NCI-H187 treated with DMSO at 0.1 percent for 48 hours (cell line): ENCODE measurements around the gene DSCAML1.

Experiments used
- DNase-seq: peaks from one replicate; lab custom pipeline; 2025; lab: John Stamatoyannopoulos, UW

The DSCAML1 gene

DNA sequence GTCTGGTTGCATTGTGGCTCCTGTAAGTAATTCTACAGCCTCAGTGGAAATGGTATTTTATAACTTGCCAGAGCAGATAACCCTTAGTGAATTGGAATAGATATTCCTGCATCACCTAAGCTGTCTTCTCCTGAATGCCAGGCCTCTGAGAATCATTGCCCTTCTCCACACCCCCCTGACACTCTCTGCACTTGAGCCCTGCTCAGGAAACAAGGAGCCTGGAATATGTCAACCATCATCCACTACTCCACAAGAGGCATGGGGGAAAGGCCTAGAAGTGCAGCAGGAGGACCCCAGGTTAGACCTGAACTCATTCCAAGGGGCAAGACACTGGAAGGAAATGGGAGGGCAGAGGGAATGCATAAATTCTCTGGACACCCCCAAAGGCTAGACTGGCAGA lies 72.4 kb downstream of the DSCAML1 start:
- no peak for DNase-seq

DNA sequence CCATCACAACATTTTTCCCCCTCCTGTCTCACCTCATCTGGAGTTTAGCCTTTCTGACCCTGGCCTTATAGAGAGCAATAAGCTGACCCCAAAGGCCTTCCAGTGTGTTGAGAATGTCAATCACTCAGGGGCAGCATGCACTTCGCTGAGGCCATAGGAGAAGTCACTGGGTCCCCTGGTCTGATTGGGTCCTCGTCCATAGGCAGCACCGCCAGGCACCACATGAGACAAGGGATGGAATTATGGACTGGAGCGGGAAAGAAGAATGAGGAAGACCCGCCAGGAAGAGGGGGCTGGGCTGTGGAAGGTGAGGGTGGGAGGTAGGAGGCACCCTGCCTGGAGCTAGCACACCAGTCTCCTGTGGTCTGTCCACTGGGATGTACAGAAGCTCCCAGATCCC lies 72.9 kb downstream of the DSCAML1 start:
- DNase-seq: no peak

DNA sequence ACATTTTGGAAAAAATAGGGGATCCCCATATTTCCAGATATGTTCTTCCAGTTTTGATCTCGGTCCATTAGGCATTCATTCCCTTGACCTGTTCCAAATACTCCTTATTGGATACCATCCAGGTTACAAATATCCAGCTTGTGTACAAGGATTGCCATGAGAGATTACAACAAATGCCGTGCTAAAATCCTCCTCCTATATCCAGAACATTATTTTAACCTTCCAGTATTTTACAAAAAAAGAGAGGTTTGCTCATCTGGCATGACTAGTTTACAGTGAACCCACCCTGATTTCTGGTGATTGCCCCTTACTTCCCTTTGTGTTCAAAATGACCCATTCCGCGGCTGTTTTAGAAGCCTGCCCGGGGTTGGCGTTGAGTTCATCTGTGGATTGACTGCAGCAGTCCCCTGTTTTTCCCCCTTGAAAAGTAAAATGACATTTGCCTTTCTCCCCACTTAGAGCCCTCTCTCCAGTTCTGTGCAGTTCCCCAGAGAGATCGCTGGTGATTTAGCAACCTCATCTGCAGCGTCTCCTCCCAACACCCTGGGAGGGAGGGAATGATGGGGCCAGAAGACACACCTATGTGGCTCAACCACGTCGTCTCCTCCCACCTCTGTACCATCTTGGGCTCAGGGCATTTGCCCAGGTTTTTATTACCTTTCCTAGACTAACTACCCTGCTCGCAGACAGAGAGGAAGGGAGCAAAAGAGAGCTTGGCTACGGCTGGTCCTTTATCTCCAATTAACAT lies 73.6 kb downstream of the DSCAML1 start:
- no peak for DNase-seq

DNA sequence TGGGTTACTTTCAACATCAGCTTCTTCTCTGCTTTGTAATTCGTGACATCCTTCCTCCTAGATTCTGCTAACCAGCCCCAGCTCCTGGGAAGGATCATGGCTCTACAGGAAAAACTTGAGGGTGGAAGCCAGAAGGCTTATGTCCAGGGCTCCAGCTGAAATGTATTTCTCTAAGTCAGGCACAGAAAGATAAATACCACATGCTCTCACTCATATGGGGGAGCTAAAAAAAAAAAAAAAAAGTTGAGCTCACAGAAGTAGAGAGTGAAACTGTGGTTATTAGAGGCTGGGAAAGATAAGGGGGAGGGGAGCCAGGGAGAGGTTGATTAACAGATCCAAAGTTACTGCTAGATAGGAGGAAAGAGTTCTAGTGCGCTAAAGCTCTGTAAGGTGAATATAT lies 74.9 kb downstream of the DSCAML1 start:
- no peak for DNase-seq

DNA sequence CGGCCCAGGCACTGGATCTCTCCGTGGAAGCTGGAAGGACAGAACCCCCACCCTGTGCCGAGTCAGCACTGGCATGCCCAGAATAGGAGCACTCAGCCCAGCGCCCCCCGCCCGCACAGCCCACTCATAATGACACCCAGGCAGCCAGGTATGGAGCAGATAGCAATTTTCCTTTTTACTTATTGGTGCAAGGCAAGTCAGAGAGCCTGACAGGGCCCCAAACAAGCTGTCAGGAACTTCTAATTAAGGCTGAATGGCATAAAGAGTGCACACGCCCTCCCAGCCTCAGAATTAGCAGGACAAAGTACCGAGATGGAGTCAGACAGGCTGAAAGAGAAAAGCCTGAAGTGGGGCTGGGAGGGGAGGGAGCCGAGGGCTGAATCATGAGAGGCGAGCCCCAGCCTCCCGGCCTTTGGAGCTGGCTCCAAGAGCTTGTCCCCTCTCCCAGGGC lies 76.9 kb downstream of the DSCAML1 start:
- no peak for DNase-seq

DNA sequence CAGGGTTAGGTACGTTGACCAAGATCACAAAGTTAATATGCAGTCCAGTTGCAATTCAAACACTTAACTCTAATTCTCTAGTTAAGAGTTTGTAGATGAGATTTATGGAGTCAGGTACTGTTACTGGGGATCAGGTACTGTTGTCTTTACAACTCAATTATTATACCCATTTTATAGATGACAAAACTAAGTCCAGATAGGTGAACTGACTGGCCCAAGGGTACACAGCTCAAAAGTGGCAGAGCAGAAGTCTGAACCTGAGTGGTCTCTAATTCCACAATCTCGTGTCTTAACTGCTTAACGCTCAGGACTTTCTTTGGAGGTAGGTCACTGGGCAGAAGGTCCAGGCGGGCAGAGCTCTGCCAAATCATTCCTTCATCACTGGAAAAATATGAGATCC lies 77.5 kb downstream of the DSCAML1 start:
- DNase-seq: no peak

DNA sequence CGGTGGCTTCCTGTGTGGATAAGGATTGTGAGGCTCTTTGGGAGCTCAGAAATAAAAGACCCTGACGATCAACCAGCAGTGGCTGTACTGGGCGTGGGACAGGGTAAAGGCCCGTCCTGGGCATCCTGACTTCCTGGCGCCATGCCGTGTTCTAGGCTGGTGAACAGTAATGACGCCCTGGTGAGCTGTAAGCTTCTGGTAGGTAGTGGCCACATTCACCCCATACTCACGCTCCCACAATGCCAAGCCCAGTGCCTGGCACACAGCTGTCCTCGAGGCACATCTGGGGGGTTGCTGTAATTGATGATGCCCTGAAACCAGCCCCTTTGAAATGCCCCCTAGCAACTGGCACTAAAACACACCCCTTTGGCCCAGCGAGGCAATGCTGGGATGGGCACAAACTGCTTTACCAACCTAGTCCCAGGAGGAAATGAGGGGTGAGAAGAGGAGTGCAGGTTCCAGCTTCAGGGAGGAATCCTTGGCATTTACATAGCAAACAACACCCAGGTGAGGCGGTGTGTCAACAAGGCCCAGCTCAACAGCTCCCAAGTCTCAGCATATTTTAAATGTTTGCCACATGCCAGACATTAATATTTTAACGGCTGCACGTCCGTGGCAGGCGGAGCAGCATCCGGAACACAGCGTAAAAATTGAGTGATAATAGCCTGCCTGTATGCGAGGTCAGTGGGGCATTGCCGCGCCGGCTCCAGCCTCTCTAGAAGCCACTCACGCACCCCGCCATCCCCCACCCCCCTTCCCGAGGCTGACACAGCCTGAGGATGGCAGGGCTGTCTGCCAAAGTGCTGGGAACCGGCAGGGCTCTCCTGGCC lies 79.3 kb downstream of the DSCAML1 start:
- no peak for DNase-seq

DNA sequence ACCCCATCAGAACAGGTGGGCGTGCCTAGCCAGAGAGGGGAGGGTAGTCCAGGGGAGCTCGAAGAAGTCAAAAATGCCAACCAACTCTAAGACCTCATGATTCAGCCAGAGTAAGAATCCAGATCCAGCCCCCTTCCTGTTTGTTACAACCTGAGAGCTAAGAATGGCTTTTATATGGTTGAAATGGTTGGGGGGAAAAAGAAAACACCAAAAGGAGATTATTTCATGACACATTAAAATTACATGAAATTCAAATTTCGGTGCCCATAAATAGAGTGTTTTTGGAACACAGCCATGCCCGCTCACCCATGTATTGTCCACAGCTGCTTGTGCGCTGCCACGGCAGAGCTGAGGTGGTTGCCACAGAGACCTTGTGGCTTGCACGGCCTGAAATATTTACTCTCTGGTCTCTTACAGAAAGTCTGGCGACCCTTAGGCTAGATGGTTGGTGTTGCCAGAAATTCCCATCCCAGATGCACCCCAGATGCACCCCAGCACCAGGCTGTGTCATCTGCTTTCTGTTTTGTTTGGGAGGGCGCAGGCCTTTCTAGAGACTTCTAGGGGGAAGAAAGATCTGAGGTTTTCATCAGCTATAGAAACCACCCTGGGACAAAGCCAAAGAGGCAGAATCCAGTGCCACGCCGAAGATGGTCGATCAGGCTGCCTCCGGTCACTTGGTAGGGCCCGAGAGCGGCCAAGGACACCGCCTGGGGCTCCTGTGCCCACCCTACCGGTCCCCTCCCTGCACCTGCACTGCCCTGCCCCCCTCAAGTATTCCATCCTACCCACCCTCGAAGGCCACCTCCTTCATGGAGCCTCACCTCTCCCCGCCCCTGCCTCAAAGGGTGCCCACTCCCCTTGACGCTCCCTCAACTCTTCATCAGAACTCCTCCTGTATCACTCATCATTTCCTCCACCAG lies 80.2 kb downstream of the DSCAML1 start:
- no peak for DNase-seq

DNA sequence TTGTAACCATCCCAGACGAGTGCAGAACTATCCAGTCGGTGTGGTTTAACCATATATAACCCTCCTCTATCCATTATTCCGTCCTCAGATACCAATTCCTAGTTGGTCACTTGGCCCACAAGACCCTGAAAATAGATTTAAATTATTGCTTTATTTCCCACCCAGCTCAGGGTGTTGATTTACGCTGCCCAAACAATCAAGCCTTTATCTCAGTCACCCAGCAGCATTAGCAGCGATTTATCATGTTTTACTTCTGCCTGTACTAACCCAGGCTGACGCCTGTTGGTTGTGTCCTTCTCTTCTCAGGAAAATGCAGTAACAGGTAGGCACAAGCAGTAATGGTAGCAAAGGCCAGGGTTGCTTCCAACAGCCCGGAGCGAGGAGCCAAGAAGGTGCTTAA lies 81.2 kb downstream of the DSCAML1 start:
- DNase-seq: no peak

DNA sequence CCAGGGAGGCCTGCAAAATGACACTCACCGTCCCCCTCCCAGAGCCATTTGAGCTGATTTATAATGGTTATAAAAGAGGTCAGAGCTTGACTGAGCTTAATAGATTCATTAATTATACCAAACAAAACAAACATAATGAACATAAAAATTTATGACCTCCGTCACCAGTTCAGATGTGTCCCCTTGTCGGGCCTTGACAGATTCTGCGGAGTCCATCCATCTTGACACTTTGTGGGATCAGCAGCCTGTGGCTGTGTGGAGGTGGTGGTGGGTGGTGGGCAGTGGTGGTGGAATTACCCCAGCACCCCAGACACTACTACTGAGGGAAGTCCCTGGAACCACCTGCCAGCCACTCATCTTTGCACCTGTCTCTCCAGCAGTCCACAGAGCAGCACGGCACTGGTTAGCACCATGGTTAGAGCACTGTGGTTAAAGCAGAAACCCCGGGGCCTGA lies 83.5 kb downstream of the DSCAML1 start:
- DNase-seq: no peak

DNA sequence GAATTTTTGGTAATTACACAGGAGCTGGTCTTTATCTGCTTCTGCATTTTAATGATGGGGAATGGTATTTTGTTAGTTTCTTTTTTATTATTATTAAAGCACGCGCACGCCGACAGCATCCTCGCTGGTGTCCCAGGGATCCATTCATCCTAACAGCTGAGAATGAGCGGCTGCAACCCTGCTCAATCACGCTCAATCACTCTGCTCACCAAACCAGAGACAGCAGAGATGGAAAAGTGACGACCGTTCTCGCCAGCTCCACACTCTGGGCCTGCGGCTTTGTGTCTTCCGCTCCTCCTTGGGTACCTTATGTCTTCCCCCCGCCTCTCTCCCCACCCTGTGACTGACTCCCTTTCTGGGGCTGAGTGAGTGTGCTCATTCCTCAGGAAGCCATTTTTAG lies 84.5 kb downstream of the DSCAML1 start:
- no peak for DNase-seq

DNA sequence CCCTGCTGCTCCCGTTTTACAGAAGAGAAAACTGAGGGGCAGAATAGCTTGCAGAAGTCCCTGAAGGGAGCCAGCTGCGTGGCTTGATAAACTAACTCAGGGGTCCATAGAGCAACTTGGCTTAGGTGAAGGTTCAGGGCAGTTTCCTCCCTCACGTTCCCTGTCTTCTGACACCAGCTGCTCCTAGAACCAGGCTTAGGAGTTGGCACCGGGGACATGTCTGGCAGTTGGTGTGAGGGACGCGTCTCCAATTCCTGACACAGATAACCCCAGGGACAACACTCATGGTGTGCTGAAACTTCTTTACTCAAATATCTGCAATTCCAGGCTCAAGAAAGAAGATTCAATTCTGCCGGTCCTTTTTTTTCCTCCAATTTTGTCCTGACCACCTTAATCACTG lies 85.7 kb downstream of the DSCAML1 start:
- DNase-seq: no peak

DNA sequence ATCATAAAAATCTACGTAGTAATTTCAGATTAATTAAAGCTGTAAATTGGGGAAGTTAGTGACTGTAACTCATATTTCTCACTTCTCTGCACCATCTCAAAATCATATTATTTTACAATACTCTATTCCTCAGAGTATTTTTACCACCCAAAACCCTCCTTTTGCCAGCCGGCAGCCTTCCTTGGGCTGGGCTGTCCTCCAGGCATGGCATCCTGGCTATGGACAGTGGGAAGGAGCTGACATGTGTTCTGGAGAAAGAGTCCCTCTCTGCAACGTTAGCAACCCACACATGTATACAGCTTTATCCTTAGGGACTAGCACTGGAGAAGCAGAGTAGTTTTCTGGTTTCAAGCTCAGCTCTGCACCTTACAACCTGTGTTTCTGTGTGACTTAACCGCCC lies 86.8 kb downstream of the DSCAML1 start:
- DNase-seq: no peak

DNA sequence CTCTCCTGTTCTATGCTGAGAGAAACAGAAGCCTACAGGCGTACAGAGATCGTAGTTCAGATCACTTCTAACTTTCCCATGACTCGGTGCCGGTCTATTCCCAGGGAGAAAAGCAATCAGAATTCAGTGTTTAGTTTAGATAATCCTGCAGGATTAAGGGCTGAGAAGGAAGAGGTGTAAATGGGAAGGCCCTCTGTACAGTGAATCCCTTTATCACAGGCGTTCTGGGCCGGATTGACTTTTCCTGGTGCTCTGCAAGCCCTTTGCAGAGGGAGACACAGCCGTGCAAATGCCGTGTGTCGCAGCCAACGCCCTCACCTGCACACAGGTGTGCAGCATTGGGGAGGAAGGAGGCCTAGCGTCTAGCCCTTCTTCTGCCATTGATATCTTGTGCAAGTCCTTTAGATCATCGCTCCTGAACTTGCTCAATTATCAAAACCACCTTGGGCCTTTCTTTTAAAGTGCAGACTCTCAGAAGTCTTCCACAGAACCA lies 90.6 kb downstream of the DSCAML1 start:
- no peak for DNase-seq

DNA sequence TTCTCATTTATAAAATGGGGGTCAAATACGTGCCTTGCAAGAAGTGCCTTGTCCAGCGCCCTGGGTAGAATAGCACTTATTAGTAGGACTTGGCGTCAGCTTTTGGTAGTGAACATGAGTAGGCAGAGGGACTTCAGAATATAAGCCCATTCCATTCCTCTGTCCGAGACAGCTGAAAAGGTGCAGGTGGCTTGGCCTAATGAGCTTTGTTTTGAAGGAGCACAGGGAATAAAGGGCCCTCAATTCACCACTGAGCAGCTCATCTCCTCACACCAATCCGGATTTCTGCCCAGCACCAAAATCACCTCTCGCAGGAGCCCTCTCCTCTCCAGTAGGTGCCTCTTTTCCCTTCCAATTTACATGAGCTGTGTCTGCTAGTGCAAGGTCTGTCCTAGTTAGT lies 91.2 kb downstream of the DSCAML1 start:
- DNase-seq: no peak

DNA sequence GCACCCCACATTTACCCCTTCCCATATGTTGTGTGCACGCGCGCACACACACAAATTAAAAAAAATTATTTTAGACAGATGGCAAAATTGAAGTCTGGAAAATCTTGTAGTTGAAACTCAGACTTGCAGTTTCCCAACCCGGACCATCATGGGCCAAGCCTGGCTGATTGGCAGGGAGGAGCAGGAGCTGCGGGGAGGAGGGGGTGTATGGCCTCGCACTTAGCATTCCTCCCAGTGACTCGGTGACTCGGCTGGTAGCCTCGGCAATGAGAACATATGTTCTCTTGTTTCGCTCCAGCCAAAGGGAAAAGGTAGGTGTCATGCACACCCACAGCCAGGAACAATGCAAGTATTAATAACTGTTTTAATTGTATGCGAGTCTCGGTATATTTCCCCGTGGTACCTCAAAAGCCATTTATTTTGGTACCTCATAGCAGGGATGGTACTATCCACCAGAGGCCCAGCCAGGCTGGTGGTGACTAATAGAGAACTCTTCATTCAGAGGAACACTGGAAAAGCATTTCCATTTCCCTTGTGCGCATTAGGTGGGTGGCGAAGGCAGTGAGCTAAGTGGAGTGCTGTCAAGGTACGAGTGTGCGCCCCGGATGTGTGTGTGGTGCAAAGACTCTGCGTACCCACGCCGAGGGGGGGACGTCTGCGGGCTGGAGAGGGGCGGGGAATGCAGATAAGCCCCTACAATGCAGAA lies 92.5 kb downstream of the DSCAML1 start:
- DNase-seq: no peak

DNA sequence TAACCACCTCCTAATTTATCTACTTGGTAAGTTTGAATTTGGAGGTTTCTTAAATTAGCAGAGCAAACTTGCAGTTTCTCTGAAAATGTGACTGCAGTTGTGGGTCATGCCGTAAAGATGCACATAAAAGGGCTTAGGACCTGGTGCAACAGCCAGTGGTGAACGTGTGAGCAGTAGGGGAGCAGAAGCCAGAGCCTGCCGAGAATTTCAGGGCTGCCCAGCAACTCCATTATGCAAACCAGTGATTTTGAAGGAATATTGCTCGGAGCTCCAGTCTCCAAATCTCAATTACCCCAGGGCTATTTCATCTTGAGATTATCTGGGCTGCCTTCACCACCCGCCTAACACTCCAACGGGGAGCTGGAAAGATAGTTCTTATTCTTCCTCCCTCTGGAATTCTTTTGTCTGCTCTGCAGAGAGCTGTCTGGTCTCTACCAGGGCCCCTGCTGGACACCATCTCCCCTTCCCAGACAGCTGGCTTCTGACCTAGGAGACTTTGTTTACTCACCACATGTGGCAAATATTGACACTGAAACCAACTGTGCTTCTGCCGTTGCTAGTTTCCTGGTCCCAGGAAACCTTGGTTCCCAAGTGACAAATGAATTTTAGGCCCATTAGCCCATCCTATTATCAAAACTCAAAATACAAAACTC lies 93.9 kb downstream of the DSCAML1 start:
- no peak for DNase-seq

DNA sequence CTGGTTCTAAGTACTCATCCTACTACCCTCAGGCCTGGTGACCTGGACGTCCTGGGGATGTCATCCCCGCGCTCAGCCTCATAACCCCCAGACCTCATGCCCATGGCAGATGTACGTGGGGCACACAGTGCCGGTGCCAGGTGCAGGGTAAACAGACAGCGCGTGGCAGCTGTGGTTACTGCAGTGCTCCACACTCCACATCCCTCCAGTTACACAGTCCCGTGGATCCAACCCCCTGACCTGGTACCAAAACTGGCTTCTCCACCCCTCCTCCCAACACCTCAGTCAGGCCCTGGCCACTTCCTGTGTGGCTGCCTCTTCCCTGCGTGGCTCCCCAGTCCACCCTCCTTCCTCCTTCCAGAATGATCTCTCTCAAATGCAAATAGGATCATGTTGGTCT lies 95.2 kb downstream of the DSCAML1 start:
- no peak for DNase-seq

DNA sequence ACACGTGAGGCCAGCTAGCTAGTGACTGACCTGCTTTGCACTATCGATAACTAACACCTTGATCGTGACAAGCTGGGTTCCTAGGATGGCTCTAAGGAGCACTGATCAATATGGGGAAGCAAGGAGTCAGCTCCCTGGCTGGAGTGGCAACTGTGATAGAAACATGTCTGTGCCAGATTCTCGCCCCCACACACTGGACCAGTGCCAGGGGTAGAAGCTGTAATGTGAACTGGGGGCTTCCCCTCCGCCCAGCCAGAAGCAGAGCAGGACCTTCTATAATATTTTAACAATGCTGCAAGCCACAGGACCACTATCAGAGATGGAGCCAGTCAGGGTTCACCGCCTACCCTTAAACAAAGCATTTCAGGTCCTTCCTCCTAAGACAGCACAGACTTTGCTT lies 96.5 kb downstream of the DSCAML1 start:
- no peak for DNase-seq

DNA sequence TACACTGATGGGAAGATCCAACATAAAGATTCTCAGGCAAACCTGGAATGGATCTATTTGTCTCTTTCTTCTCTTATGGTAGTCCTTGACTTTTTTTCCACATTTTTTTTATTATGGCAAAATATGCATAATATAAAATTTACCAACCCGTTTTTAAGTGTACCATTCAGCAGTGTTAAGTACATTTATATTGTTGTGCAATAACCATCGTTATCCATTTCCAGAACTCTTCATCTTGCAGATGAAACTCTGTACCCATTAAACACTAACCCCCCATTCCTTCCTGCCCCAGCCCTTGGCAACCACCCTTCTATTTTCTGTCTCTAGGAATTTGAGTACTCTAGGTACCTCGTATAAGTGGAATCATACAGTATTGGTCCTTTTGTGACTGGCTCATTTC lies 99.7 kb downstream of the DSCAML1 start:
- no peak for DNase-seq

DNA sequence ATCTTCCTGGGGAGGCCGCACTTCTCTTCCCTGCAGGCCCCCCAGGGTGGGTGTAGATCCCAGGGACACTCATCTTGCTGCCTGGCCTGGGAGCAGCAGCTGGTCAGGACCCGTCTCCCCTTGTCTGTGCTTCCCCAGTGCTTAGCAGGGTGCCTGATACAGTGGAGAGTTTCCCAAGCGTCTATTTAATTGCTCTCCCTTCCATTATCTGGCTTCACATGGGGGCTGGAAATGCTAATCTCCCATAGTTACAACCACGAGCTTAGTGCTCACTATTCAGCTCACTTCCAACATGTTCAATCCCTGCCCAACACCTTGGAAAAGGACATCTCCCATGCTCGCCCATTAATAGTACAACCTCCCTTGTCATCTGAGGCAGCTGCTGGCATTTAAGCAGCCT lies 100.5 kb downstream of the DSCAML1 start:
- no peak for DNase-seq
